Right renal pelvis (tissue), 4 donors: ENCODE results near the gene TOMM20. TPM values are rescaled to one million over a fixed set of nuclear protein-coding genes. Genes with fewer than 3 reads are reported as not detected.
"Not testable (repeated sequence)": the region's sequence is repeated elsewhere in the genome, so short reads cannot be mapped to it uniquely, and the experiment has no call there.

ENCODE experiments used
- DNase-seq, 4 donors: peaks; one replicate each; pipeline ENCODE4 v3.0.0-alpha.2; 2013; ENCODE audit warnings: low read depth in 4 of 4, low spot score in 3 of 4, missing footprints in 1 of 4
- polyA plus RNA-seq, 4 donors: library from polyadenylated mRNA; unstranded; fragments of 120-200 nt; gene quantifications; one replicate each; pipeline ENCODE4 v1.2.1, GENCODE V29; 2013; ENCODE audit not compliant: insufficient read length in 4 of 4

TOMM20 gene
- 100 to 1,000 TPM; 215 to 232 (median 225) TPM for polyA plus RNA-seq

- peak; percentile 95 to 96 (median 96) for DNase-seq
These were observed at the start of gene TOMM20 for GRCh38 chr1:235128456-235129328. Gene TOMM20, minus strand, starts transcription at chr1:235128837. Its CDS starts 122 bp downstream, at chr1:235128715.

GRCh38 chr1:235176486-235176885 lies 47.8 kb upstream of the TOMM20 start:
- DNase-seq: no peak

GRCh38 chr1:235169986-235170385 lies 41.3 kb upstream of the TOMM20 start:
- no peak for DNase-seq

GRCh38 chr1:235168375-235168774 lies 39.7 kb upstream of the TOMM20 start:
- DNase-seq: no peak

- no peak for DNase-seq
These were observed 33.2 kb upstream of the TOMM20 start for GRCh38 chr1:235161685-235162327.

GRCh38 chr1:235160957-235161684 lies 32.5 kb upstream of the TOMM20 start, which contains the start of gene RBM34:
Gene RBM34, minus strand, starts transcription at chr1:235161250. Its CDS starts 24 bp downstream, at chr1:235161226.
- DNase-seq: peak; percentile 80 to 89 (median 83)

GRCh38 chr1:235160383-235160956 lies 31.8 kb upstream of the TOMM20 start:
- DNase-seq: peak in 1 of 4 donors; percentile 18

- not testable (repeated sequence) for DNase-seq
These were observed 31.3 kb upstream of the TOMM20 start for GRCh38 chr1:235159930-235160329.

GRCh38 chr1:235159284-235159683 lies 30.6 kb upstream of the TOMM20 start:
- not testable (repeated sequence) for DNase-seq

GRCh38 chr1:235158680-235159079 lies 30.0 kb upstream of the TOMM20 start:
- no peak for DNase-seq

GRCh38 chr1:235157150-235157549 lies 28.5 kb upstream of the TOMM20 start:
- DNase-seq: no peak

- DNase-seq: no peak
These were observed 28.1 kb upstream of the TOMM20 start for GRCh38 chr1:235156740-235157139.

- no peak for DNase-seq
These were observed 27.6 kb upstream of the TOMM20 start for GRCh38 chr1:235156265-235156664.

- DNase-seq: no peak
These were observed 23.6 kb upstream of the TOMM20 start for GRCh38 chr1:235152235-235152634.

GRCh38 chr1:235151033-235151432 lies 22.4 kb upstream of the TOMM20 start:
- no peak for DNase-seq

- DNase-seq: no peak
These were observed 21.2 kb upstream of the TOMM20 start for GRCh38 chr1:235149824-235150223.

GRCh38 chr1:235147269-235147668 lies 18.6 kb upstream of the TOMM20 start:
- DNase-seq: no peak

- DNase-seq: no peak
These were observed 17.0 kb upstream of the TOMM20 start for GRCh38 chr1:235145639-235146038.

- DNase-seq: no peak
These were observed 14.4 kb upstream of the TOMM20 start for GRCh38 chr1:235142991-235143390.

- DNase-seq: no peak
These were observed 10.7 kb upstream of the TOMM20 start for GRCh38 chr1:235139315-235139714.

GRCh38 chr1:235138821-235139220 lies 10.2 kb upstream of the TOMM20 start:
- DNase-seq: no peak
